Measurements from ENCODE around the gene CLIP2. TPM values are rescaled to one million over a fixed set of nuclear protein-coding genes. Genes with fewer than 3 reads are reported as not detected.

The CLIP2 gene
- total and polyA plus RNA-seq, 2 of the 4 experiments (the other 2 are of a cell fraction) = 18.1 to 20.7 TPM

GRCh38 chr7:74362266-74362665 is 73.1 kb downstream of the CLIP2 start:
- H2BK20ac ChIP-seq (ENCODE audit: low read depth, low read length) = no peak overlapping the region
- no peak overlapping the region for H4K8ac ChIP-seq (ENCODE audit: low read depth in 2 of 2, low read length in 2 of 2)
- H3K9me1 ChIP-seq (ENCODE audit: insufficient read depth, low read length) = no peaks in the 10 kb centered on the region
- ATAC-seq (ENCODE audit: low read depth) (no peak), DNase-seq (no peak)
- no peaks in the 10 kb centered on the region for H3K27me3 ChIP-seq (ENCODE audit: control insufficient read depth, insufficient read depth, low read length)
- WGBS, 2 experiments (ENCODE audit: extremely low coverage in 2 of 2, insufficient read length in 1 of 2) = no CpG with 5 or more reads among the region's 6 CpGs
- H2BK5ac ChIP-seq (ENCODE audit: low read depth, low read length, poor library complexity, severe bottlenecking) = no peak overlapping the region
- H3K9ac ChIP-seq (ENCODE audit: low read depth, low read length) = no peak overlapping the region
- BruUV-seq (replicated peaks) = no TSS peak
- no peak overlapping the region for H2AK9ac ChIP-seq (replicated peaks; ENCODE audit: low read depth, low read length, poor library complexity)
- H2AK5ac ChIP-seq (ENCODE audit: low read depth, low read length) = no peak overlapping the region
- H3K36me3 ChIP-seq (ENCODE audit: control insufficient read depth, insufficient read depth, low read length) = peaks cover 64% of the 10 kb centered on the region
- CTCF ChIA-PET = no interaction called here
- H3K4me1 ChIP-seq (ENCODE audit: control insufficient read depth, insufficient read depth, low read length) = no peaks in the 10 kb centered on the region
- no peak overlapping the region for H3K23ac ChIP-seq (ENCODE audit: low read depth, low read length)
- no peak overlapping the region for H3K27ac ChIP-seq (ENCODE audit: insufficient read depth, low read length)
- intact Hi-C loops (cut with micrococcal nuclease) (no loop called here), dilution Hi-C loops (cut with HindIII; ENCODE audit: low sequenced_read_pairs, unreplicated experiment) (no loop called here), in situ Hi-C loops (cut with MboI; ENCODE audit: low sequenced_read_pairs) (loop anchor here (25.0 kb wide), 1 partner anchor 125 kb away; no protein-coding TSS in a partner anchor)
- no peaks in the 10 kb centered on the region for H3K9me3 ChIP-seq (ENCODE audit: control insufficient read depth, insufficient read depth, low read length)
- H3K79me1 ChIP-seq (ENCODE audit: low read depth in 1 of 2, low read length in 2 of 2) = peaks cover 0 to 21% of the 10 kb centered on the region in 2 experiments; a peak in 2 of 4 replicates
- no peak overlapping the region for H4K5ac ChIP-seq (ENCODE audit: low read depth, low read length)
- no peak overlapping the region for H3K4me2 ChIP-seq (ENCODE audit: low read depth, low read length)
- H3K4me3 ChIP-seq (ENCODE audit: insufficient read depth, low read depth, low read length) = no peak overlapping the region
- H3K14ac ChIP-seq (replicated peaks; ENCODE audit: low read depth, low read length) = no peak overlapping the region
- H3K18ac ChIP-seq (ENCODE audit: low read depth, low read length) = no peak overlapping the region
- peaks cover 6% of the 10 kb centered on the region; the same call in 1 of the 2 replicates for H4K20me1 ChIP-seq (ENCODE audit: insufficient read depth, low read length)
- H2BK15ac ChIP-seq (ENCODE audit: low read depth, low read length) = no peak overlapping the region
- no peak overlapping the region for H4K91ac ChIP-seq (ENCODE audit: insufficient read depth, low read depth, low read length)
- TF ChIP-seq SMC3 (IDR thresholded peaks at IDR 0.05; ENCODE audit: low read depth, low read length) (no peak), CEBPB (IDR thresholded peaks at IDR 0.05; ENCODE audit: low read depth, low read length) (no peak), NFE2L2 (IDR thresholded peaks at IDR 0.05; ENCODE audit: low read depth, low read length) (no peak), RAD21 (IDR thresholded peaks at IDR 0.05; ENCODE audit: low read length) (no peak), RCOR1 (IDR thresholded peaks at IDR 0.05; ENCODE audit: insufficient replicate concordance, low read length) (no peak), USF2 (IDR thresholded peaks at IDR 0.05; ENCODE audit: low read depth, low read length) (no peak), CTCF (conservative IDR thresholded peaks at IDR 0.05; ENCODE audit: low read depth, low read length) (no peak), MAFK (IDR thresholded peaks at IDR 0.05; ENCODE audit: low read depth, low read length) (no peak), BHLHE40 (IDR thresholded peaks at IDR 0.05; ENCODE audit: low read depth, low read length) (no peak), RFX5 (IDR thresholded peaks at IDR 0.05; ENCODE audit: low read depth, low read length) (no peak), FOS (IDR thresholded peaks at IDR 0.05; ENCODE audit: low read depth, low read length) (no peak)
- H3K56ac ChIP-seq (ENCODE audit: extremely low read depth, insufficient read depth, low read length) = no peak overlapping the region
- POLR2A ChIA-PET (ENCODE audit: unreplicated experiment) = no interaction called here
- no peak overlapping the region for H2BK120ac ChIP-seq (ENCODE audit: low read depth, low read length)
- H3K4ac ChIP-seq (ENCODE audit: low read depth, low read length) = no peak overlapping the region
- no peak overlapping the region for H2AFZ ChIP-seq (replicated peaks; ENCODE audit: low read length, poor library complexity)
